ENCODE measurements around the gene ABHD4. TPM values are rescaled to one million over a fixed set of nuclear protein-coding genes. Genes with fewer than 3 reads are reported as not detected.
A peak's percentile ranks its signal among the peaks of the same experiment; 100 is the strongest.

ABHD4 gene
- total and polyA plus RNA-seq, 2 of the 4 experiments (the other 2 are of a cell fraction): 5.0 to 22.0 TPM

DNA sequence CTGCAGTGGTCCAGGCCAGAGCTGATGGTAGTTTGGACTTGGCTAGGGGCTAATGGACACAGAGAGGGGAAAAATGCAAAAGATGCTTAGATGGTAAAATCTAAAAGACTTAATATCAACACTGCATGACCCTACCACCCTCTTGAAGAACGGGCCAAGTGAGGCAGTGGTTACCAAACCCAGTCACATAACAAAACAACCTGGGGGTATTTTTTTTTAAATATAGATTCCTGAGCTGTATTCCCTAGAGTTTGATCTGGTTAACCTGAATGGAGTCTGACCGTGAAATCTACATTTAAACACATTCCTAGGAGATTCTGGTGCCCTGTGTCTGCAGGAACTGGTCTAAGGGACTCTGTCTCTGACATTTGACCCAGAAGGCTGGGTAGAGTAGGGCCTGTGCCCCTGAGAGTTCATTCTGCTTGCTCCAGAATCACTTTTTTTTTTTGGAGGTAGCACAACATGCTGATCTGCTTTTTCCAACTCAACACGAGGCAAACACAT, 15.7 kb downstream of the ABHD4 start:
- Histone ChIP-seq H4K5ac (ENCODE audit: low read depth, low read length) (peak overlapping the region; percentile 9; the same call in 1 of the 2 replicates), H3K56ac (ENCODE audit: extremely low read depth, insufficient read depth, low read length) (peak overlapping the region; percentile 68; the same call in 1 of the 2 replicates), H3K79me1 (ENCODE audit: low read depth in 1 of 2, low read length in 2 of 2) (no peaks in the 10 kb centered on the region; a peak in 1 of 4 replicates), H4K20me1 (ENCODE audit: insufficient read depth, low read length) (no peaks in the 10 kb centered on the region), H3K4me2 (ENCODE audit: low read depth, low read length) (peak overlapping the region; percentile 4), H2BK15ac (ENCODE audit: low read depth, low read length) (peak overlapping the region; percentile 48; the same call in 2 of the 3 replicates), H3K9ac (ENCODE audit: low read depth, low read length) (no peak overlapping the region), H3K18ac (ENCODE audit: low read depth, low read length) (peak overlapping the region; percentile 11; the same call in 1 of the 2 replicates), H2BK5ac (ENCODE audit: low read depth, low read length, poor library complexity, severe bottlenecking) (peak overlapping the region; percentile 68), H3K4me1 (ENCODE audit: control insufficient read depth, insufficient read depth, low read length) (peaks cover 7% of the 10 kb centered on the region), H2AK5ac (ENCODE audit: low read depth, low read length) (peak overlapping the region; percentile 90), H3K27ac (ENCODE audit: insufficient read depth, low read length) (peak overlapping the region; percentile 57), H3K4me3 (ENCODE audit: insufficient read depth, low read depth, low read length) (no peak overlapping the region), H3K14ac (replicated peaks; ENCODE audit: low read depth, low read length) (peak overlapping the region; percentile 76), H3K9me1 (ENCODE audit: insufficient read depth, low read length) (peaks cover 31% of the 10 kb centered on the region), H3K9me3 (ENCODE audit: control insufficient read depth, insufficient read depth, low read length) (no peaks in the 10 kb centered on the region), H3K23ac (ENCODE audit: low read depth, low read length) (peak overlapping the region; percentile 85), H2BK120ac (ENCODE audit: low read depth, low read length) (peak overlapping the region; percentile 90), H3K4ac (ENCODE audit: low read depth, low read length) (peak overlapping the region; percentile 82), H4K8ac (ENCODE audit: low read depth in 2 of 2, low read length in 2 of 2) (peak overlapping the region; percentile 39 to 76; a peak in 3 of 4 replicates), H3K36me3 (ENCODE audit: control insufficient read depth, insufficient read depth, low read length) (peaks cover 30% of the 10 kb centered on the region), H2AK9ac (replicated peaks; ENCODE audit: low read depth, low read length, poor library complexity) (peak overlapping the region; percentile 55), H3K27me3 (ENCODE audit: control insufficient read depth, insufficient read depth, low read length) (no peaks in the 10 kb centered on the region), H2BK20ac (ENCODE audit: low read depth, low read length) (peak overlapping the region; percentile 67), H2AFZ (replicated peaks; ENCODE audit: low read length, poor library complexity) (peak overlapping the region; percentile 38), H4K91ac (ENCODE audit: insufficient read depth, low read depth, low read length) (peak overlapping the region; percentile 80)
- dilution Hi-C loops (cut with HindIII; ENCODE audit: low sequenced_read_pairs, unreplicated experiment) (no loop called here), in situ Hi-C loops (cut with MboI; ENCODE audit: low sequenced_read_pairs) (no loop called here), intact Hi-C loops (cut with micrococcal nuclease) (no loop called here)
- BruUV-seq (replicated peaks): no TSS peak
- ChIA-PET CTCF (interaction anchor here (0.6 kb wide), 1 partner anchor 10 kb away, joined by 4 read pairs; no protein-coding TSS in a partner anchor), POLR2A (ENCODE audit: unreplicated experiment) (no interaction called here)
- TF ChIP-seq RAD21 (IDR thresholded peaks at IDR 0.05; ENCODE audit: low read length) (no peak), NFE2L2 (IDR thresholded peaks at IDR 0.05; ENCODE audit: low read depth, low read length) (no peak), RFX5 (IDR thresholded peaks at IDR 0.05; ENCODE audit: low read depth, low read length) (no peak), MAFK (IDR thresholded peaks at IDR 0.05; ENCODE audit: low read depth, low read length) (peak; percentile 63; the same call in 1 of the 2 replicates), MXI1 (IDR thresholded peaks at IDR 0.05; ENCODE audit: borderline replicate concordance, low read depth, low read length) (peak; percentile 72; the same call in 1 of the 2 replicates), POLR2A (IDR thresholded peaks at IDR 0.05; ENCODE audit: low read depth, low read length) (peak; percentile 20; the same call in 1 of the 2 replicates)
- TF ChIP-seq, protein P1, sequence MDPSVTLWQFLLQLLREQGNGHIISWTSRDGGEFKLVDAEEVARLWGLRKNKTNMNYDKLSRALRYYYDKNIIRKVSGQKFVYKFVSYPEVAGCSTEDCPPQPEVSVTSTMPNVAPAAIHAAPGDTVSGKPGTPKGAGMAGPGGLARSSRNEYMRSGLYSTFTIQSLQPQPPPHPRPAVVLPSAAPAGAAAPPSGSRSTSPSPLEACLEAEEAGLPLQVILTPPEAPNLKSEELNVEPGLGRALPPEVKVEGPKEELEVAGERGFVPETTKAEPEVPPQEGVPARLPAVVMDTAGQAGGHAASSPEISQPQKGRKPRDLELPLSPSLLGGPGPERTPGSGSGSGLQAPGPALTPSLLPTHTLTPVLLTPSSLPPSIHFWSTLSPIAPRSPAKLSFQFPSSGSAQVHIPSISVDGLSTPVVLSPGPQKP (IDR thresholded peaks at IDR 0.05; ENCODE audit: borderline replicate concordance, low read depth, low read length): no peak
- DNase-seq (no peak), ATAC-seq (ENCODE audit: low read depth) (peak; percentile 21)
- WGBS, 2 experiments (ENCODE audit: extremely low coverage in 2 of 2, insufficient read length in 1 of 2): no CpG with 5 or more reads among the region's 3 CpGs
